Stimulated activated CD4-positive, alpha-beta T cell treated with anti-CD3 and anti-CD28 coated beads, Interleukin-2, amount 100 ng/mL, for 24 hours (primary cell): ENCODE measurements around the gene STXBP5.

Source experiments
- DNase-seq, 2 donors: peaks; one replicate each; pipeline ENCODE4 v3.0.0-alpha.2; 2020

Gene STXBP5

DNA sequence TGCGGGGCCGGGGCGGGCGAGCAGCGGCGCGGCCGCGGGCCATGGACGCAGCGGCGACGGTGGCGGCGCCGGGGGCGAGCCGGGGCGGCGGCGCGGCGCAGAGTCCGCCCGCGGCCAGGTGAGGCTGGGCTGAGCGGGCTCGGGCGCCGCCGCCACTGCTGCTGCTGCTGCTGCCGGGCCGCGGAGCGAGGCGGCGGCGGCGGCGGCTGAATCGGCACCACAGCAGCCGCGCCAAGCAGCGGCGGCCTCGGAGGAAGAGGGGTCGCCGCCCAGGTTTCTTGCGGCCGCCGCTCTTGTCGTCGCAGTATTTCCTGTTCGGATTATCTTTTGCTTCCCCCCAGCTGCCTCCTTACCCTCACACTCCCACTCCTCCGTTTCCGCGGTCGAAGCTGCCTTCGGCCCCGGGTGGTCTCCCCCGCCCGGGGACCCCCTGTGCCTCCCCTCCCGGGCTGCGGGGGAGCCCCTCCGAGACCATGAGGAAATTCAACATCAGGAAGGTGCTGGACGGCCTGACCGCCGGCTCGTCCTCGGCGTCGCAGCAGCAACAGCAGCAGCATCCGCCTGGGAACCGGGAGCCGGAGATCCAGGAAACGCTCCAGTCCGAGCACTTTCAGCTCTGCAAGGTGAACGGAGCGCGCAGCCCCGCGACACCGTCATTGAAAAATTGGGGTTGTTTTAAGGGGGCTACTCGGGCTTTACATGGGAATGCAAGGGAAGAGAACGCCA, at the start of gene STXBP5:
STXBP5 (plus strand) TSS at position 358 of the 726 bp plus-strand sequence; CDS start at position 474, 116 bp downstream.
- DNase-seq = peak; percentile 39 to 48

DNA sequence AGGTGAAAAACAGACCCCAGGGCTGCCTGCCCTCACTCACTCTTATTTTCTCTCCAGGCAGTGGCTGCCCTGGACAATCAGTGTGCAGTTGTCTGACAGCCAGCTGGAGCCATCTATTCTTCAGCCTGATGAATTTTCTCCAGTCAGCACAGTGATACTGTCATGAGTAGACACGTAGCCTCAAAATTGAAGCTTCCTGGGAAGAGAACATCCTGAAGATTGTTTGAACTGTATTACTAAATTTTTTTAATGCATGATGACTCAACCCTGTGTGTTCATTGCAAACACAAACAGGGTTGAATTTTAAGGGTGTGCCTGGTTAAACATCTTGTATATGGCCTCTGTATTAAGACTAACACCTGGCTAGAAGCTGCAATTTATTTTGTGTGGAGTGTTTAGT, 49.8 kb upstream of the STXBP5 start:
- DNase-seq = no peak

DNA sequence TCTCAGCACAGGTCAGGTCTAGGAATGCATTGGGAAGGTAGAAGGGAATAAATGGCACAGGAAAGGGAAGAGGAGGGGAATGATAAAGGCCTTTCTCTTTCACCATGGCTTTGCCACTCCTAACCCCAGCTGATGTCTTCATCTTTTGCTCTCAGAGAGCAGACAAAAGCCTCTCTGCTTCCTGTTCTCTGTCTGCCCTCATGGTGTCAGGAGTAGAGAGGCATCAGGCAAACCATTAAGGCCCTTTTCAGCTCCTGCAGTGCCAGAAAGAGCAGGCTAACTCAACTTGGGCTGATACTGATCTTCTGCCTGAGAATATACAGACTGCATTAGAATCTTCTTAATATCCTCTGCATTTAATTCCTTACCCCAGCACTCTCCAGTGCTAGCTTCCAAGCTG, 48.0 kb upstream of the STXBP5 start:
- no peak for DNase-seq

DNA sequence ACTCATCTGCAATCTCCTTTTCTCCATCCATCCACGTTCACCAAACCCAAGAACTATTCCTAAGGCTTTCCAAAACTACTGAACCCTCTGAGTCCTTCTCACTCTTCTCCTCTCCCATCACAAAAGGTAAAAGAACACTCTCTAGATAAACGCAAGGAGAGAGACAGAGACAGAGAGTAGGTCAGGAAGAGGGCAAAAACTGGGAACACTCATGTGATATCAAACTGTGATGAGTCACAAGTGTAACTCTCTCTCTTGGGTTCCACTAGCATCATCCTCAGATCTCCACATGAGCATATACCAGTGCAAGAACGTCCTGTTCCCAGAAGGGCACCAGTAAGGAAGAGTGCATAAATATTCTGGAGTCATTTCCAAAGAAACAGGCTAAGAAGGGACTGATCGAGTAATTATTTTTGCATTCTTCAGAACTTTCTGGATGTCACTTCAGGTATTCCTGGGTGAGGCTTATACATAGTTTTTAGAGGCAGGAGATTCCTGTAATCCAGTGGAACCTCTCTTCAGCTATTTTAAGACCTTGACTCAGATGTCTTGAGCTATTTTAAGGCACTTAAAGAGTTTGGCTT, 47.3 kb upstream of the STXBP5 start:
- no peak for DNase-seq

DNA sequence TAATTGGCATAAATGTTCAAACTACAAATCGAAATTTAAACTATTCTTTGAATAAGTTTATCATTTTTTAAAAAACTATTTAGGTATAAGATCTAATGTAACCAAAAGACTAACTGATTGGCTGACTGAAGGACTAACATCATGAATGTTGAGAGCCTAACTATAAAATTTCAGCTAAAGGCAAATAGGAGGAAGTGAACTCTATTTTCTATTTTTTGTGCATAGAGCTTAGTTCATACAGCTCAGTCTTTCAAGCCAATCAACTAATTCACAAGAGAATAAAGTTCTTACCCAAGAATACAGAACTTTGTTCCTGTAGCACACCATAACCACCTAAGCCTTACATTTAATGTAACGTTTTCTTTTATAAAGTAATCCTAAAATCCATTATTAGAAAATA, 46.3 kb upstream of the STXBP5 start:
- DNase-seq = no peak

DNA sequence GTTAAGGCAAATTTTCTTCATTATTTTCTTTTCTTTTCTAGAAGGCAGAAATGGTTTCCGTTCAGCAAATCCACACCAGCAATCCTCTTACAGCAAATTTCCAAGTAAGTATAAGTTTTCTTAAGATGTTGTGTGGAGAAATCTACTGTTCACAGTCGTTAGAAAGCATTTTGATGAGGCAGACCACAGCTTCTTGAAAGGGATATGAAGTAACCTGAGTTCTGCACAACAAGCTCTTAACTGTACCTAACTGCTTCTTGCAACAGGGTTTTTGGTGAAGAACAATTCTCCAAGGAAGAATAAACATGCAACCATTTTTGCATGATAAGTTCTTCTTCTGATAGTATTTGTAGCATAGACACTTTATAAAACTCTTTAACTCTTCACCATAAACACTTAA, 45.3 kb upstream of the STXBP5 start:
- DNase-seq = no peak

DNA sequence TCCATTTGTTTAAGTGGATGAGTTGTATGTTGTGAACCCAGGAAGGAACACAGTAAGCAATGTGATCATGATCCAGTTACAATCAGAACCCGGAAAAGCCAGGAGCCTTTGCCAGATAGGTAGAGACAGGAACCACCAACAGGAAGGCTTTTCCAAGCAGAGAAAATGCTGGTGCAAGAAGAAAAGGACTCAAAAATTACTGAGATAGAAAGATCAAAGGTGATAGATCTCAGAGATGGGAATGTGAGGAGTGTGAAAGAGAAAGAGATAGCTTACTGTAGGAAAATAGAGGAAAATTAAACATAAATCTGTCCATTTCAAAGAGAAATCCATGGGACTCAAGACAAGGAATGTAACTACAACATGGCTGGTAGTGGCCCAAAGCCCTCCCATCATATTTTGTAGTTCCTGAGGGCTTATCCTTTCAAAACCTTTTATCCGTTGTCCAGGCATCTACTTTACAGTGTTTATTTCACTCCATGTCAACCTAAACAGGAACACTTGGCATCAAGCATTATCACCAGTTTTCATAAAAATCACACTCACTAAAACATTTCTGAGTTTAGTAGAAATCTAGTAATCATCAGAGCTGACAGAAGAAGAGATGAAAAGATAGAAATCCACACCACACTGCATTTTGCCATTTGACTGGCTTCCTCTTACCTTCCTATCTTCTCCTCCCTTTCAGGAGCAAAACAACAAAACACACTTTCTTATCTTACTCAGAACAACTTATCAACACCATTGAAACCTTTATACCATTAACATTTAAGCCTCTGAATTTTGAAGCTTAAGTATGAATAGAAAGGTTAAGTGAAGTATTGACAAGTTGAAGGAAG, 44.5 kb upstream of the STXBP5 start:
- no peak for DNase-seq

DNA sequence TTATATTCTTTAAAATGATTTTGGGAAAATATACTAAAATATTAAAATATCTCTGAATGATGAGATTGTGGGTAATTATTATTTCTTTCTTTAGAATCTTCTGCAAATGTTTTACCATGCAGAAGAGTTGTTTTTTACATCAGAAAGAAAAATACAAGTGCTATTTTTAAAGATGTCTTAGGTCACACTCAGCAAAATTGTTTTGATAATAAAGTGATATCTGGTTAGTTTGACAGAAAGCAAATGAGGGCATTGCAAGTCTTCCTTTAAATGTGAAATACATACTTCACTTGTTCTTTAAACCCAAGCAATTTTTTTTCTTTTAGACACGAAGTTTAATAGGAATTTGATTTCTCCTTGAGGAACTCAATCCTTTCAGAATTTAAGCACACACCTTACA, 43.6 kb upstream of the STXBP5 start:
- no peak for DNase-seq

DNA sequence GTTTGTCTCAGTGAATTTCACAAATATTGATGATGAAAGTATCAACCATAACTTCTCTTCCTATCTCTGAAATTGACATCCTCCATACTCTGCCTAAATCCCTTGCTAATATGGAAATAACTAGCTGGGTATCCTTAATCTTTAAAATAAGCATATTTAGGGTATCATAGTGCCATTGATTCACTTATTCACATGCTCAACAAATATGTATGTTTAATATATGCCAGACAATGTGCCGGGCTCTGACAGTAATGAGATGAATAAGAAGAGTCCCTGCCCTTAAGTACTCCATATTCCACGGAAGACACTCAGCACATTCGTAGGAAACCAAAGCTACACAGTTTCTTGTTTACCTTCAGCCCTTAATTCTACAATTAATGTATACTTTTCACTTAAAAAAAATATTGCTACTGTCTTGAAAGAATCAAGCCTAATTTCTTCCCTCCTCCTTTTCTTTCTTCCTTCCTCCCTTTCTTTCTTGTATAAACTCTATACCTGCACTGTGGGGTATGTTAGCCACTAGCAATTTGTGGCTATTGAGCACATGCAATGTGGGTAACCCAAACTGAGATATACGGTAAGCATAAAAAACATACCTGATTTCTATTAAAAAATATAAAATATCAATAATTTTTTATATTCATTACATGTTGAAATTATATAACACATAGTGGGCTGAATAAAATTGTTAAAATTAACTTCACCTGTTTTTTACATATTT, 42.8 kb upstream of the STXBP5 start:
- DNase-seq = no peak

DNA sequence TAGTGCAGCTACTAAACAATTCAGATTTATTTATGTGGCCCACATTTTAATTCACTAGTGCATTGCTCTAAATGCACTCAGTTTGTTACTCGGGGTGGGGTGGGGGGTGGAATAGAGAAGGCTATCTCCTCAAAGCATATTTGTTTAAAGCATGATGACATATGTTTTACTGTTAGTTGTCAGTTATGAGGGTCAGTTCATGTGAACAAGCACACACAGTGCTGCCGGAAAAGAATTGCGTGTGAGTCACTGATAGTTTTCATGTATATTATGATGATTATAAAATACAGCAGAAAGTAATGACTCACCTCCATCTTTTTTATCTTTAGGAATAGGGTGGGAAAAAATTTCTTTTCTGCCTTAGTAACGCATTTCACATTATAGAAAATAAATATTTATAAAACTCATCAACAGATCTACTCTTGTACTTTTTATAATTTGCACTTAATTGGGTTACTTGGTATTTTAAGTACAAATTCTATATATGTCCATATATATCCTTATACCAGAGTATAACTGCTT, 42.2 kb upstream of the STXBP5 start:
- DNase-seq = no peak

DNA sequence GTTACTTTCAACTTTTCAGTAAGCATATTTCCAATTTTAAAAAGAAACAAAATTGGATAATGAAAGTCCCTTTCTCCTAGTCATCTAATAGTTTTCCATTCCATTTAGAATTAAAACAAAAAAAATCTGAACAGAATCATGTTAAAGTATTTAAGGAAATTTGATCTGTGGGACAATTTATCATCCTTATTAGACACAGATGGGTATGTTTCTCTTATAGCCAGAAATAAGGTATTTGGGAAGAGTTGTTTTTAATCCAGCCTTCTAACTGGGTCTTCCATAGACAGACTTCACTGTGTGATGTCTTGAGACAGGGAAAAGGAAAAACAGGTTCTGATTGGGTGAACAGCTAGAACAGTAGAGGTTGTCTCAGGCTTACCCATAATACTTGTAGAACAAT, 39.5 kb upstream of the STXBP5 start:
- DNase-seq = no peak

DNA sequence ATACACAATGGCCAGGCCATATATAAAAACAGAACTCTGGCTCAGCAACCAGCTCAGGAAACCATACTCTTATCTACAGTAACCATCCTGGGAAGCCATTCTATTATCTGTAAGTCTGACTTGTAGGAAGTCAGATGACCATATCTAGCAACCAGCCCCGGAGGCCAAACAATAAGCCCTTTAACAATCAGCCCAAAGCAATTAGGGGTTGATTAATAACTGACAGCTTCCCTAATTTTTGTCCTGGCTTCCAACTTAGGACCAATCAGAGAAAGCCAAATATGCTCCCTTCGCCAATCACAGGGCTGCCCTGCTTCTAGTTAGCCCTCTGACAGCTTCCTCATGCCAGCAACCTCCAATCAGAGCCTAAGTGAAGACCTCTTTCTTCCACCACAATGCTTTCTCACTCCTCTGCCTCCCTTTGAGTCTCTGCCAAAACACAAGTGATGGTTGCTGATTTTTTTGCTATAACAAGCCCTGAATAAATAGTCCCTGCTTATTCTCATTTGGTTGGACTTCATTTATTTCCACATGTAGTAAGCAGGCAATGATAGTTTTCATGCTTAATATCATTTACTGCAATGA, 37.8 kb upstream of the STXBP5 start:
- no peak for DNase-seq

DNA sequence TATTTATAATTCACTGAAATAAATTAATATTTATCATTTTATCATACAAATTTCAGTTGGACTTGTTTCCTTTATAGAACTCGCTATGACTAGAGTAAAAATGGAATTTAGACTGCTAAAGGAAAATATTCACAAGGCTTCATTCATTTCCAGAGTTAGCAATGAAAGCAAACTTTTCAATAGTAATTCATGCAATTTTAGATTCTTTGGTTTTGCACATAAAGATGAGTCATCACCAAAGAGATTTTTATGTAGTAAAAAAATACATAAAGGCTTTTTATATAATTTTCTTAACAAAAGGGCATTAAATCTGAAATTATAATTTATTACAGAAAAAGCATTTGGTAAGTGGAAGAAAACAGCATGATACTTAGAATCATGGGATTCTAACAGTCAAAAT, 37.2 kb upstream of the STXBP5 start:
- no peak for DNase-seq

DNA sequence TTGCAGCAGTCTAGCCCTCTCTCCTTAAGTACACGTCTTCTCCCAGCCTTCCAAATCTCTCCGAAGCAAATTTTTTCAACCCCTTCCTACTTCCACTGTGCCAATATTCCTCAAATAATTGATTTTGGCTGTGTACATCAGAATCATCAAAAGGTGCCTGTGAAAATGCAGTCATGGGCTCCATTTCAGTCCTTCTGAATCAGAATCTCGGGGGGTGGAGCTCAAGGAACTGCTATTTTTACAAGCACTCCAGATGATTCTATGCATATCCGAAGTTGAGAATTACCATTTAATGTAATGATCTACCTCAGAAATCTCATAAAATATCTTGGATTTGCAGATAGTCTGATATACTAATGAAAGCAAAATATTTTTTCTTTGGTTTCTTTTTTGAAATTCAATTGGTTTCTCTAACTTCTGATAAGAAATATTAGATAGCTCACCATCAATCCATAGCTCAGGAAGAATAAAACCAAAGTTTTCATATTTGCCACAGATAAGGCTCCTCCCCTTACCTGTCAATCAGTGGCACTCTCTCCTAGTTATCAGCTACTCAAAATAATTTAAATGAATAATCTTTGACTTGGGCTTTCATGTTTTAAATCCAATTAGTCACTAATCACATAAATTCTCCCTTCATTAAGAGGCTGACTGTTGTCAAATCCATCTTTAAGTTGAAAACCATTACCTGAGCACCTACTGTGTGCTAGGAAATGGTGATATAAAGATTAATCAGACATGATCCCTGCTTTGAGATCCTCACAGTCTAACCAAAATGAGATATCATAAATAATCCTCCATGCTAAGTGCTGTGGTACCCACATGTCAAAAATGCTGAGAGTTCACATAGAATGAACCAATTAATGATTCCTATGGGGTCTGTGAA, 36.4 kb upstream of the STXBP5 start:
- no peak for DNase-seq

DNA sequence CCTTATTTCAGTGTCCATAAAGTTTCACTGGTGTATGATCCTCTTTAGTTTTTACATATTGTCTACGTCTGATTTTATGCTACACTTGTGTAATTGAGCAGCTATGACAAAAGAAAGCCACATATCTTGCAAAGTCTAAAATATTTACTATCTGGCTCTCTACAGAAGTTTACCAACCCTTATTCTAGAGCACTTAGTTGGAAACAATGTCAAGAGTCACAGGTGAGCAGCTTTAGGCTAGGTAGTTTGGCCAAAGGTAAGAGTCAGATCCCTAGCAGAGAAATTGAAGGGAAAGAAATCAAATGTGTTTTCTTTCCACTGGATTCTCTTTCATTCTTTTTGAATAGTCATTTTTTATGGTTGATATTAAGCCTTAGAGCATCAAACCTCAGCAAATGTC, 34.7 kb upstream of the STXBP5 start:
- DNase-seq = no peak

DNA sequence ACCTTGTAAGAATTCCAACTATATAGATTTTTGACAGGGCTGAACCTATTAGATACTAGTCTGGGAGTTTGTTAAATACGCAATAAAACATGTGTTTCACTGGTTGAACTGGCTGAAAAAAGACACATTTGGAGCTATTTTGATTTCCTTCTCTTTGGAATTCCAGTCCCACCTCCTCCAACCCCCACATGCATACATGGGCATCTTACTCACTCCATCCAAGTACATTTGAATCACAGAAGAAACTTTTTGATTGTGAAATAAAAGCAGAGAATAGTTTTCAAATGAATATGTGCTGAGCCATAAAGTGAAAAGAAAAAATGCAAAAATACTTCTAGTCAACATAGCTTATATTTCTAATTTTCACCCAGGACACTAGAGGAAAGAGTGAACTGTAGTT, 33.9 kb upstream of the STXBP5 start:
- no peak for DNase-seq

DNA sequence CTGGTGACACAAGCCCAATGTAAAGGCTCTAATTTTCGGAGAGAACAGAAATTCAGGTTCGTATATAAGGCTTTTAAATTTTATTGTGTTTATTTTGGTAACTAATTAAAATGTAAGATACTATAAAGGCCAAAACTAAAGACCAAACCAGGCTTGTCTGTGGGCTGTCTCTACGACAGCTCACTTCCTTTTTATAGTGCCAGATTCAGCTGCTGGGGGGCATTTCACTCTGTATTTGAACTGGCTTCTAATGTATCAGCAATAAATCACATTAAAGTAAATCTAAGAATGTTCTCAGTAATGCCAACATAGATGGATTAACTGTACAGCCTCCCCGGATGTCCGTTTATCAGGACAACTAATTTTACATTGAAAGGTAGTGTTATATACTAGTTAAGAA, 31.1 kb upstream of the STXBP5 start:
- DNase-seq = no peak

DNA sequence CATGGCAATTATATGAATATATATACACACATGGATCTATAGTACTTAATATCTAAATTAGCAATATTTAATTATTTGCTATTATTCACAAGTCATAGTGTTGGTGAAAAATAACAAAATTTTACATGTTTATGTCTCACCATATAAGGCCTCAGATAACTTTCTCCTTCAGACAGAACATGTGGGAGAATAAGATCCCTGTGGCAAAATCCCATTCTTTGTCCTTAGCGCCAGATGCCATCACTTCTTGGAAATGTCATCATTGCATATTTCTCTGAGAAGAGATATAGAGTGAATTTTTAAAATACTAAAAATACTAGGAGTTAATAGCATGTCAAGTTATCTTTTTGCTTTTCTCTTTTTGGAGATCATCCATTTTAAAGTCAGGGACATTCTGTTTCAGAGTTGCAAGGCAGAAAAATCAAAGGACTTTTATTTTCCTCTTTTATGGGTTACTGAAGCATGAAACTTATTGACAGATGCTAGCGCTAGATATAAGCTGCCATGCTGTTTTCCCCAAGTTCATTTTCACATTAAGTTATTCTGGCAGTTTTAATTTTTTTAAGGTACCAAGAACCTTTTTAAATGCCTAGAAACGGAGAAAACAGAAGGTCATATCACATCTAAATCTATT, 30.4 kb upstream of the STXBP5 start:
- no peak for DNase-seq

DNA sequence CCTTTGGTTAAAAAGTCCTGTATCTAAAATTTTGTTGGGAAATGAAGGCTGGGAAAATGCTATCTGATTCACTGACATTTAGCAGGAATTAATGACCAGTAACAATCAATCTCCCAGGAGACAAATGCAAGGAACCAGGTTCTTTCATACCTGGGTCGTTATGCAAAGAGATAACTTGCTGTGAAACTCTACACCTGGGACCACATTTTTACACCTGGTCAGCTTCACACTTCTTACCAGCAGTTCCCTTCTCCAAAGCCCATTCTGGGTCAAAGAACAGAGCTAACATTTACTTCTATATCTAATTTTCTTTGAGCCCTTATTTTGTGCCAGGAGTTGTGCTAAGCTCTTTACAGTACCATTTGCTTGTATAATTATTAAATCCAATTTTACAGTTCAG, 27.4 kb upstream of the STXBP5 start:
- DNase-seq = no peak

DNA sequence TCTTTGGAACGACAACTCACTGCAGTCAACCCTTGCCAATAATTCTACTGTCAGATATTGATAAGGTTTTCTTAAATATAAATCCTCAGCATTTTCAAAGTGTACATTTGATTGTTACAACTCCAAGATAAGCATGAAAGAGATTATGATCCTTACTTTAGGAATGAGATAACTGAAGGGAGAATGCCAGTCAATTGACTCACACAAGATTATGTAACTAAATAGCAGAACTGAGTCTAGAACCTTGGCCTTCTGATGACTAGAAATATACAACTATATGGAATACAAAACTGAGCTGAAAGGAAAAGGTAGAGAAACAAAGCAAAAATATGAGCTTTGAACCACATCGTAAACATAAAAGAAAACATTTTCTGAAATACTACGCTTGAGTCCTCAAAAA, 26.9 kb upstream of the STXBP5 start:
- no peak for DNase-seq

DNA sequence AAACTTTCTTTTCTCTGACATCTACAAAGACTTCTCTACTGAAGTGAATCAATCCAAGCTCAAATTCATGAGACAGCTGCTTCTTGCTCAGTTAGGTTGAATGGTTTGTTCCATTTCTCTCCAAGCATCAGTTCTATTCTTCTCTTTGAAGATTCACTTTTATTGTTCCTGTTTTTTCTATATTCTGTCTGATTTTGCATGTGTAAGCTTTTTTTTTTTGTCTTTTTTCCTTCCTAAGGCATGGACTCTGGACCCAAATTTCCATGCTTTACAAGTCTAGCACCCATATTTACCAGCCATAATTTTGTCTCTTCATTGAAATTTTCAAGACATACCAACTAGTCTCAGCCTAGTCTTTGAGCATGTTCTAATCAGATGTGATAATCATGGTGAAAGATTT, 25.9 kb upstream of the STXBP5 start:
- DNase-seq = no peak
